DND-41 (cell line): Measurements from ENCODE around the gene ESYT2.

Experiments used
- CTCF ChIP-seq: IDR thresholded peaks from 2 replicates; pipeline ENCODE4 v1.5.1; 2012; ENCODE audit warnings: borderline replicate concordance, low read length, moderate library complexity, mild to moderate bottlenecking; ENCODE audit not compliant: poor library complexity, severe bottlenecking; ENCODE audit errors: extremely low read depth
- EZH2 ChIP-seq: IDR thresholded peaks from 3 replicates; pipeline ENCODE4 v1.6.1; 2012; ENCODE audit warnings: borderline replicate concordance, low read depth, mild to moderate bottlenecking, moderate library complexity, low read length, inconsistent platforms; ENCODE audit not compliant: severe bottlenecking

GRCh38 chr7:158825628-158826289 lies 3.5 kb downstream of the ESYT2 start:
- no peak for TF ChIP-seq CTCF
- no peak for TF ChIP-seq EZH2
